ENCODE data around the gene PIGL.
"Not testable (repeated sequence)": the region's sequence is repeated elsewhere in the genome, so short reads cannot be mapped to it uniquely, and the experiment has no call there.

The PIGL gene

DNA sequence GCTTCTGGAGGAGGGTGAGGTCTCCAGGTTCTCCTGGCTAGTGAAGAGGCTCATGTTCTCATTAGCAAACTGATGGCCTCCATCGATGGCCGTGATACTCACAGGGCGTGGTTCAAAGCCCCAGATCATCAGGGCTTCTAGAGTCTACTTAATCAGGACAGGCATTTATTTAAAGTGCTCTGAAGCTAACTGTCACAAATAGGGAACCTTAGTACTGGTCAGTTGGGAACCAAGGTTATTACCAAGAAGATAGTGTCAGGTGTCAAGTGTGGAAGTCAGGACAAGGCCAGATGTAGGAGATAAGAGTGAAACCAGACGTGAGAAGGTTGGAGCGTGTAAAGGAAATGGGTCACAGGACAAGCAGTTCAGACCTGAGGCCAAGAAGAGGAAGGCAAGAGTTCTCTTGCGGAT is 56.9 kb downstream of the PIGL start:
- no peak for DNase-seq (ENCODE audit: low read depth)

GRCh38 chr17:16275024-16275423 is 58.0 kb downstream of the PIGL start:
- DNase-seq (ENCODE audit: low read depth), result no peak

GRCh38 chr17:16277163-16277562 is 60.2 kb downstream of the PIGL start:
- DNase-seq (ENCODE audit: low read depth), result no peak

- DNase-seq (ENCODE audit: low read depth), result no peak
Observed at GRCh38 chr17:16281351-16281750, 64.3 kb downstream of the PIGL start.

- DNase-seq (ENCODE audit: low read depth), result peak; percentile 78
Observed at GRCh38 chr17:16282522-16282921, 65.5 kb downstream of the PIGL start.

- no peak for DNase-seq (ENCODE audit: low read depth)
Observed at GRCh38 chr17:16283705-16284104, 66.7 kb downstream of the PIGL start.

GRCh38 chr17:16285646-16286008 is 68.6 kb downstream of the PIGL start:
- DNase-seq (ENCODE audit: low read depth), result no peak

DNA sequence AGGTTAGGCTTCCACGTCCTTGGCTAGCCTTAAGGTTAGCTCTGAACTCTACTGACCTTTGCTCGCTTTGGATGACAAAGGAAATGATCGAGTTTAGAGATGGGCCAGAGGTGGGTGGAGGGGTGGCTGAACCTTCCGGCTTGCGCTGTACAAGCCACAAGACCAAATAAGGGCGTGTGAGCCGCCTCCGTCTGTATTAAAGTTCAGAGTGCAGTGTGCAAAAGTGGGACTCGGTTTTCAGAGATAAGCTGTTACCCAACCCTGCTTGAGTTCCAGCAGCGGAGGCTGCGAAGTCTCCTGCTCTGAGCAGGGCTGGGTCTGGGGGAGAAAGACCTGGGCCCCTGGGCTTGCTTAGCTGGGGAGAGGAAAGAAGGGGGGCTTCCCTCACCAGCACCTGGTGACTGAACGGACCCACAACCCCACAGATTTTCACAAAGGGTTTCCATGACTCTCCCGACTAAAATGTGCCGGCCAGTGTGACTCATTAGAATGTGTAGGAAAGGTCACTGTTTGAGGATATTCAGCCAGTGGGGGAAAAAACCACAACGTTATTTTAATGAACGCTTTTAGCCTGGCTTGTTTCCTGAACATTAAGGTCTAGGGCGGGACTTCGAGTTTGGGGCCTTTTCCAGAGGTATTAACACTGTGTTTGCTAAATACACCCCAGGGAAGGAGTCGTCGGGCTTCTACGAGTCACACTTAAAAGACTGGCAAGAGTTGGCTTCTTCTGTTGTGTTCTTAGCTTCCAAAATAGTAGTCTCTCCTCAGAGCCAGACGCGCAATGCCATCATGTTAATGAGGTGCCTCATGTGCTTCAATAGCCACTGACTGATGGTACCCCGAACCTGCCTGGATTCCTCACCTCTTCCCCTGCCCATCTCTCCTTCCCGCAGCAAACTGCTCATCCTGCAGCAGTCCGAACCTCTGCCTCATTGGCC is 69.3 kb downstream of the PIGL start:
- peak; percentile 98 for DNase-seq (ENCODE audit: low read depth)

DNA sequence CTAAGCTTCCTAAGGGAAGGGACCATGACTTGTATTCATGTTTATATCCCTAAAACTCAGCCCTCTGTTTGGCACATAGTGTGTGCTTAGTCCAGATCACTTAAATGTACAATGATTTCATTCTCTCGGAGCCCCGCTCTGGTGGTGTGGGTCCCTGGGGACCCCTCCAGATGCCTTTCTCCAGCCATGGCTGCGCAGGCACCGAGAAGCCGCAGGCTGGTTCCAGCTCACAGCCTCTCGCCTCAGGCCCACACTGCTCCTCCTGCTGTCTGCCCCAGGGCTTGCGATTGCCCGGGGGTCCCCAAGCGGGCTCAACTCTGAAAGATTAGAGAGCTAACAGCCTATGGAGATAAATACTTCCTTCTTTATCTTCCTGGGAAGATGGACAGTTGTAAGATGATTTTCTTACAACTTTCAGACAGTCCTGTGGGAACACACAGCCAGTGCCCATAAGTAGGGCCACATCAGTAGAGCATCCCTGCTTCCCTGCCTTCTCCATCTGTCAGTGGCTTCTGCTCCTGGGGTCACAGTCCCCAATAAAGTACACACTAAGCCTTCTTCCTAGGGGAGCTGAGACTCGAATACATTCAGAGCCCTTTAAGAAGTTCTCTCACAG is 70.0 kb downstream of the PIGL start:
- DNase-seq (ENCODE audit: low read depth), result no peak

- DNase-seq (ENCODE audit: low read depth), result no peak
Observed at GRCh38 chr17:16287563-16288027, 70.6 kb downstream of the PIGL start.

- DNase-seq (ENCODE audit: low read depth), result no peak
Observed at GRCh38 chr17:16288860-16289571, 72.0 kb downstream of the PIGL start.

- no peak for DNase-seq (ENCODE audit: low read depth)
Observed at GRCh38 chr17:16293931-16294330, 76.9 kb downstream of the PIGL start.

DNA sequence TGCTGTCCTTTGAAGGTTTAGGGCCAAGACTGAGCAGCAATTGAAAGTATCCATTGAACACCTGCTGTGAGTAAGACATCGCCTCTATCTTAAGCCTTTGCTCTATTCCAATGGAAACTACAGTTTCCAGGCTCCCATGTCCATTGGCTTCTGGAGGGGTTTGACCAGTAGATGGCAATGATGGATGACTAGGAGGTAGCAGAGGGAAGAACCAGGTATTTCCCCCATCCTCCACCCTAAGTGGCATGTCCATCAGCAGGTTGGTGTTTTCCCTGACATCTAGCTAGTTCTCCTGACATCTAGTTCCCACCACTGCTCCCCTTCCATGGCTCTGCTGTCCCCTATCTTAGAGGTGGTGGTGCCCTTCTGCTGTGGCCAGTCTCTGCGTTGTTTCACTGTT is 77.5 kb downstream of the PIGL start:
- DNase-seq (ENCODE audit: low read depth), result no peak

DNA sequence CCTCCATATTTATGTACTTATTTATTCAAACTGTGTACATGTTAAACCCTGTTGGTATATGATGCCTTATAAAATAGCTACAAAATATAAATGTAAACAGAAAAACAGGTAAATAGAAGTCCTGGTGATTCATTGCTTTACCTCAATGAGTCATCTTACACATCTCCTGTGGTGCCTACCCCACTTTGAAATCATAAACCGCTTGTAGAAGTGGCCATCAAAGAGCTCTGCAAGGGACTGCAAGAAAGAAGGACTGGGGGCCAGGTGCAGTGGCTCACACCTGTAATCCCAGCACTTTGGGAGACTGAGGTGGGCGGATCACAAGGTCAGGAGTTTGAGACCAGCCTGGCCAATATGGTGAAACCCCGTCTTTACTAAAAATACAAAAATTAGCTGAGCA is 79.1 kb downstream of the PIGL start:
- DNase-seq (ENCODE audit: low read depth), result not testable (repeated sequence)

DNA sequence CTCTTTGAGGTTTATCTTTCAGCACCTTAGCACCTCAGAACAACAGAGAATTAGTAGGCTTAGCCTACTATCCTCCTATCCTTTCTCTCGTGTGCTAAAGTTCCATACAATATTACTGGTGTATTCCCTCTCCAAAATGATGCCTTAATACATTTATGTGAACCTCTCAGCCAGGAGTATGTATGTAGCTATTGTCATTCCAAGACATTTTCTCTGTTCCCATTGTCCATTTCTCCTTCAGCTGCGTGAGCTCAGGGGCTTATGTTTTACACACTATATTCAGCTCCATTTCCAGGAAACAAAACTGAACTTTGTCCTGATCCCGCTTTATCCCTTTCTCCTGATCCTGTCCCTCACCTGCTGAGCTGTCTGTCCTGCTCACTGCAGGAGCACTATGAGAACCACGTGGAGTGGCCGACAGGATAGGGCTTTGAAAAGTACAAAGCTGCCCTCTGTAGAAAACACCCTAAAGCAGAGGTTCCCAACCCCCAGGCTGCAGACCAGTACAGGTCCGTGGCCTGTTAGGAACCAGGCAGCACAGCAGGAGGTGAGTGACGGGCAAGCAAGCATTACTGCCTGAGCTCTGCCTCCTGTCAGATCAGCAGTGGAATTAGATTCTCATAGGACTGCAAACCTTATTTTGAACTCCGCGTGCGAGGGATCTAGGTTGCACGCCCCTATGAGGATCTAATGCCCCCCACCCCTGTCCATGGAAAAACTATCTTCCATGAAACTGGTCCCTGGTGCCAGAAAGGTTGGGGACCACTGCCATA is 80.5 kb downstream of the PIGL start:
- DNase-seq (ENCODE audit: low read depth), result no peak

DNA sequence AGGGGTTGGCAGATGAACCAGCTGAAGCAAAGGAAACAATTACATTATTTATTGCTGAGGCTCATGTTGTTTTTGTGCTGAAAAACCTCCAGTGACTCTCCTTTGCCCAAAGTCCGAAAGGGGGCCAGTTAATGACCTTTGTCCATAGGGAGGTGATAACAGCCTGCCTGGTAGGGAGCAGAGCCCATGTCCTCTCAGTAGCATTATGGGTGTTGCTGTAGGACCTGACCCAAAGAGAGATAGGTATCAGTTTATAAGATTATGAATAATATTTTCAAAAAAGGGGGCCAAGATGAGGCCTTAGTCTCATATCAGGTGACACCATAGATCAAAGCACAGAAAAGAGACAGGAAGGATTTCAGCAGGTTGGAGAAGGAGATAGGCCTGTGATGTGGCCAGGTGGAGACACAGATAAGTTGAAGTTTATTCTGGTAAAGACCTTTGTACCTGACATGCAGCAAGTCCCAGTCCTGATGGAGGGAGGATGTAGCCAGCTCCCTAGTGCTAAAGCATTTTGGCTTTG is 81.2 kb downstream of the PIGL start:
- no peak for DNase-seq (ENCODE audit: low read depth)

DNA sequence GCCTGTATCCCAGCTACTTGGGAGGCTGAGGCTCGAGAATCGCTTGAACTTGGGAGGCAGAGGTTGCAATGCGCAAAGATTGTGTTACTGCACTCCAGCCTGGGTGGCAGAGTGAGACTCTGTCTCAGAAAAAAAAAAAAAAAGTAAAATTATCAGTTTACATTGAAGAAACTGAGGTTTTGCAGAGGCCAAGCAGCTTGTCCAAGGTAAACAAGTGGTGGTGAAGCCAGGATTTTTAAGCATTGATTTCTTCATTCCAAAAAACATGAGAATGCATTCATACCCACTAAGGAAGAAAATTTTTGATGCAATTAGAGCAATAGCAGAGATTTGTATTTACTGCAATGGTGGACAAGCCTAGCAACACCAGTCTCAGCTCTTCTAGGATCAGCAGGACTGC is 83.5 kb downstream of the PIGL start:
- no peak for DNase-seq (ENCODE audit: low read depth)

DNA sequence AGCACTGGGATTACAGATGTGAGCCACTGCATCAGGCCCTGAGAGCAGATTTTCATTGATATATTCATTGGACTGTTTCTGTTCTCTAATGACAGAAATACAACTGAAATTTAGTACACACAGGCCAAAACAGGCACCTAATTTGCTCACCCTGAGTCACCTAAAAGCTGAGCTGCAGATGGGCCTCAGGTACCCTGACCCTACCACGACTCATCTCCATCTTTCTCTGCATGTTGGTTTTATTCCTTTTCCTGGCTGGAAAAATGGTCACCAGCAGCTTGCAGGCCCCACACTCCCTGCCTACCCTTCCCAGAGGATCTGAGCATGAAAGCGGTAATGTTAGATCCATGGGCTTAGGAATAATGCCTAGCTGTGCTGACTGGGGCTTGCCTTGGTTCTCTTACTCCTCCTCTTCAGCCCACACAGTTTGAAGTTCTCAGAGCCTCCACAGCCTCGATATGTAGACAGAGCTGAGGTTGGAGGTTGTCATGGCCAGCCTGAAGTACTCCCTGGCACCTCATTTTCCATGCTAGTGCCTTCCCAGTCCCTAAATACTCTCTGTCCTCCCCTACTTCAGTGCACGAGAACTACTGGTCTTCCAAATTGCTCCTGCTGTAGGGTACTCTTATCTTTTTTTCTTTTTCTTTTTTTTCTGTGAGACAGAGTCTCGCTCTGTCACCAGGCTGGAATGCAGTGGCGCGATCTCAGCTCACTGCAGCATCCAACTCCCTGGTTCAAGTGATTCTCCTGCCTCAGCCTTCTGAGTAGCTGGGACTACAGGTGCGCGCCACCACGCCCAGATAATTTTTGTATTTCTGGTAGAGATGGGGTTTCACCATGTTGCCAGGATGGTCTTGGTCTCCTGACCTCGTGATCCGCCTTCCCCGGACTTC is 85.2 kb downstream of the PIGL start:
- no peak for DNase-seq (ENCODE audit: low read depth)

DNA sequence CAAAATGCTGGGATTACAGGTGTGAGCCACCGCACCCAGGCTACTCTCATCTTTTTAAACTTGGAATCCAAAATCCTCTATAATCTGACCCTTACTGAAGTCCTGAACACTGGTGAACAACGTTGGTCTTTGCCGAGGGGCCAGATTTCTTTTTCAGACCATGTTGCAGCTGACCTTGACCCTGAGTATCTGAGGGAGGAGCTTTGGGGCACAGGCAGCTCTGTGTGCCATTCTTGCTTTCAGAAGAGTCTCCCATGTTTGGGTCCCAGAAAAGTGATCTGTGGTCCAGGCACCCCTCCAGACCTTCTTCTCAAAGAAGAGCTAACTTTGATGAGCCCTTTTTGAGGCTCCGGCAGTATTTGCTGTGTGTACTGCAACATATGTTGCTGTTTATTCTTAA is 85.8 kb downstream of the PIGL start:
- no peak for DNase-seq (ENCODE audit: low read depth)

DNA sequence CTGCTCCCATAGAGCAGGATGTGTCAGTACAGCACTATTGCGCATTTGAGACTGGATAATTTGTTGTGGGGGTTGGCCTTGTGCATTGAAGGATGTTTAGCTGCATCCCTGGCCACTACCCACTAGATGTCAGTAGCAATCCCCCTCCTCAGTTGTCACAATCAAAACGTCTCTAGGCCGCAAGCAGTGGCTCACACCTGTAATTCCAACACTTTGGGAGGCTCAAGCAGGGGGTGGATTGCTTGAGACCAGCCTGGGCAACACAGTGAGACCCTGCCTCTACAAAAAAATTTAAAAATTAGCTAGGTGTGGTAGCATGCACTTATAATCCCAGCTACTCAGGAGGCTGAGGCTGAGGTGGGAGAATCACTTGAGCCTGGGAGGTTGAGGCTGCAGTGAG is 87.8 kb downstream of the PIGL start:
- DNase-seq (ENCODE audit: low read depth), result no peak

DNA sequence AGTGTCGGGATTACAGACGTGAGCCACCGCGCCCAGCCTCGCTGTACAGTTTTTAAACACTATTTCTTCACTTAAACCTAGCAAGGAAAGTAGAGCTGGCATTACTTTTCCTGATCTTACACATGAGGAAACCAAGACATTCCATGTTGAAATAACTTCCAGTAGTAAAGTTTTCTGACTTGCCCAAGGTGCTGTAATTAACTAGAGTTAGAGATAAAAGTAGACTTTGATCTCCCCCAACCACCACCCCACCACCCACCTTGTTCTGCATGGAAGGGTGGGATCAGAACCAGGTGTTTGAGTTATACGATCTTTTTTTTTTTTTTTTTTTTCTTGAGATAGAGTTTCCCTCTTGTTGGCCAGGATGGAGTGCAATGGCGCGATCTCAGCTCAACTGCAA is 89.2 kb downstream of the PIGL start:
- no peak for DNase-seq (ENCODE audit: low read depth)

Data from HS-5 (cell line).